Measurements from ENCODE around the gene NTNG1. TPM values are rescaled to one million over a fixed set of nuclear protein-coding genes. Genes with fewer than 3 reads are reported as not detected.

The NTNG1 gene
- total RNA-seq, 2 donors from 2014 or later, result 2.5 to 2.6 TPM

DNA sequence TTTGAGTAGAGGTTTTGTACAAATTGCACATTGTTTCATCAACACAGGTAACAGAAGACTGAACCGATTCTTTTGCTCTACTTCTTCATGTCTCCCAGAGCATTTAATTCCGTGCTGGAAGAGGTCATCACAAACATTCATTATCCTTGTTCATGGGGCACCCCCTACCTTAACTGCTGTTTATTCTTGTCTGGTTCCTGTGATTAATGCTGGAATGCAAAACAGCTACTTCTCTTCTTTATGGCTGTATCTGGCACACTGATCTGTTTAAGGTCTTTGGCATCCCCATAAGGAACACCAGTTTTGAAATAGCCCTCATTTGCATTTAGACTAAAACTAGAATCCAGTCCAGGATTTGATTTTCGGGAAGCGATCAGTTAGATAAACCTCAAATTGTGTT is 42.2 kb downstream of the NTNG1 start:
- Mint-ChIP-seq H3K27me3 (ENCODE audit: insufficient read depth) (no peaks in the 10 kb centered on the region), H3K36me3 (ENCODE audit: low read depth) (no peaks in the 10 kb centered on the region), H3K4me3 (no peak overlapping the region), H3K9me3 (no peaks in the 10 kb centered on the region), H3K27ac (no peak overlapping the region), H3K4me1 (peaks cover 24% of the 10 kb centered on the region)
- WGBS, 2 experiments (ENCODE audit: insufficient coverage in 1 of 2, insufficient read length in 1 of 2), result 43 to 67% methylated on average over 2 to 4 of the region's 4 CpGs
- no peaks in the 10 kb centered on the region for H3K36me3 ChIP-seq (ENCODE audit: control insufficient read depth, insufficient read depth, low read length)
- TF ChIP-seq, protein P1, sequence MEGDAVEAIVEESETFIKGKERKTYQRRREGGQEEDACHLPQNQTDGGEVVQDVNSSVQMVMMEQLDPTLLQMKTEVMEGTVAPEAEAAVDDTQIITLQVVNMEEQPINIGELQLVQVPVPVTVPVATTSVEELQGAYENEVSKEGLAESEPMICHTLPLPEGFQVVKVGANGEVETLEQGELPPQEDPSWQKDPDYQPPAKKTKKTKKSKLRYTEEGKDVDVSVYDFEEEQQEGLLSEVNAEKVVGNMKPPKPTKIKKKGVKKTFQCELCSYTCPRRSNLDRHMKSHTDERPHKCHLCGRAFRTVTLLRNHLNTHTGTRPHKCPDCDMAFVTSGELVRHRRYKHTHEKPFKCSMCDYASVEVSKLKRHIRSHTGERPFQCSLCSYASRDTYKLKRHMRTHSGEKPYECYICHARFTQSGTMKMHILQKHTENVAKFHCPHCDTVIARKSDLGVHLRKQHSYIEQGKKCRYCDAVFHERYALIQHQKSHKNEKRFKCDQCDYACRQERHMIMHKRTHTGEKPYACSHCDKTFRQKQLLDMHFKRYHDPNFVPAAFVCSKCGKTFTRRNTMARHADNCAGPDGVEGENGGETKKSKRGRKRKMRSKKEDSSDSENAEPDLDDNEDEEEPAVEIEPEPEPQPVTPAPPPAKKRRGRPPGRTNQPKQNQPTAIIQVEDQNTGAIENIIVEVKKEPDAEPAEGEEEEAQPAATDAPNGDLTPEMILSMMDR (conservative IDR thresholded peaks at IDR 0.05), result no peak
- H3K27me3 ChIP-seq (ENCODE audit: control insufficient read depth, insufficient read depth, low read length, poor library complexity, severe bottlenecking), result no peaks in the 10 kb centered on the region
- no peak overlapping the region for H3K4me3 ChIP-seq (ENCODE audit: low read length)
- H3K27ac ChIP-seq (ENCODE audit: low read depth, low read length), result no peak overlapping the region
- no peaks in the 10 kb centered on the region for H3K9me3 ChIP-seq (ENCODE audit: control insufficient read depth, low read length)
- H3K4me1 ChIP-seq (ENCODE audit: control insufficient read depth, insufficient read depth, low read length), result peaks cover 11% of the 10 kb centered on the region
- no peak overlapping the region for H3K9ac ChIP-seq (ENCODE audit: extremely low read depth, low read length, poor library complexity, severe bottlenecking)
- DNase-seq, result no peak

DNA sequence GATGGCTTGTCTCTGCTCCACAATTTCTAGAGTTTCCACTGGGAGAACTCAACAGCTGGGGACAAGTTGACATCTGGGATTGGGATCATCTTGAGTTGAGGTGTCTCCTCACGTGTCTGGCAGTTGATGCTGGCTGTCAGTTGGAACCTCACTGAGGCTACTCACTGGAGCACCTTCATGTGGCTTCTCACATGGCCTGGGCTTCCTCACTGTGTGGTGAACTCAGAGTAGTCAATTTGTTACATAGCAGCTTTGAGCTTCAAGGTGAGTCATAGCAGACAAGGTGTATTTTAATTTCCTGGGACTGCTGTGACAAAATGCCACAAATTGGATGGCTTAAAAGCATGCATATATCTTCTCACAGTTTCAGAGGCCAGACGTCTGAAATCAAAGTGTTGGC is 44.0 kb downstream of the NTNG1 start:
- Histone ChIP-seq H3K9me3 (ENCODE audit: control insufficient read depth, low read length) (no peaks in the 10 kb centered on the region), H3K27me3 (ENCODE audit: control insufficient read depth, insufficient read depth, low read length, poor library complexity, severe bottlenecking) (no peaks in the 10 kb centered on the region), H3K27ac (ENCODE audit: low read depth, low read length) (no peak overlapping the region), H3K4me3 (ENCODE audit: low read length) (no peak overlapping the region), H3K36me3 (ENCODE audit: control insufficient read depth, insufficient read depth, low read length) (no peaks in the 10 kb centered on the region), H3K9ac (ENCODE audit: extremely low read depth, low read length, poor library complexity, severe bottlenecking) (no peak overlapping the region), H3K4me1 (ENCODE audit: control insufficient read depth, insufficient read depth, low read length) (peaks cover 11% of the 10 kb centered on the region)
- no peaks in the 10 kb centered on the region for H3K27me3 Mint-ChIP-seq (ENCODE audit: insufficient read depth)
- 82 to 91% methylated on average over 2 of the region's 2 CpGs for WGBS, 2 experiments (ENCODE audit: insufficient coverage in 1 of 2, insufficient read length in 1 of 2)
- no peak overlapping the region for H3K4me3 Mint-ChIP-seq
- H3K9me3 Mint-ChIP-seq, result no peaks in the 10 kb centered on the region
- no peak for DNase-seq
- H3K4me1 Mint-ChIP-seq, result peaks cover 23% of the 10 kb centered on the region
- H3K27ac Mint-ChIP-seq, result no peak overlapping the region
- H3K36me3 Mint-ChIP-seq (ENCODE audit: low read depth), result no peaks in the 10 kb centered on the region
- TF ChIP-seq, protein P1 (conservative IDR thresholded peaks at IDR 0.05), result no peak

DNA sequence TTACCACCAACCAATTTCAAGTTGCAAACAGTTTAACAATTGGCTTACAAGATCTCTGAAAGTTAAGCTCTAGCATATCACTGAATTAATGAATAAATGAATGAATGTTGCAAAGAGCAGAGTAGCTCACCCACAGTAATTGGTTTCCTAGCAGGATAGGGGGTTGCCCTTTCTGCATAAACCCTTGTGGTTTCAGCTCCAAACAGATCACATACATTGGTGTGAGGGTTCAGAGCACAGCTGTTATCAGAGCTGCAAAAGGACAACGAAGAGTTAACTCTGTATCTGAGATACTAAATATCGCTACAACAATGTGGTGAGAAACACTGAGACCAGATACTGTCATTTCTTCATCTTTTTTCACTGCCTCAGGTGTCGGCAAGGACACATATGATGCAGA is 46.6 kb downstream of the NTNG1 start:
- no peak overlapping the region for H3K27ac ChIP-seq (ENCODE audit: low read depth, low read length)
- H3K9ac ChIP-seq (ENCODE audit: extremely low read depth, low read length, poor library complexity, severe bottlenecking), result no peak overlapping the region
- no peaks in the 10 kb centered on the region for H3K27me3 ChIP-seq (ENCODE audit: control insufficient read depth, insufficient read depth, low read length, poor library complexity, severe bottlenecking)
- no peak for DNase-seq
- no peaks in the 10 kb centered on the region for H3K9me3 ChIP-seq (ENCODE audit: control insufficient read depth, low read length)
- WGBS, 2 experiments (ENCODE audit: insufficient coverage in 1 of 2, insufficient read length in 1 of 2), result 73 to 93% methylated on average over 2 to 3 of the region's 3 CpGs
- H3K4me3 ChIP-seq (ENCODE audit: low read length), result no peak overlapping the region
- H3K27ac Mint-ChIP-seq, result no peak overlapping the region
- peaks cover 13% of the 10 kb centered on the region for H3K4me1 Mint-ChIP-seq
- peaks cover 8% of the 10 kb centered on the region for H3K4me1 ChIP-seq (ENCODE audit: control insufficient read depth, insufficient read depth, low read length)
- TF ChIP-seq, protein P1 (conservative IDR thresholded peaks at IDR 0.05), result no peak
- H3K36me3 Mint-ChIP-seq (ENCODE audit: low read depth), result no peaks in the 10 kb centered on the region
- H3K9me3 Mint-ChIP-seq, result no peaks in the 10 kb centered on the region
- H3K36me3 ChIP-seq (ENCODE audit: control insufficient read depth, insufficient read depth, low read length), result no peaks in the 10 kb centered on the region
- no peaks in the 10 kb centered on the region for H3K27me3 Mint-ChIP-seq (ENCODE audit: insufficient read depth)
- H3K4me3 Mint-ChIP-seq, result no peak overlapping the region
